Measurements from ENCODE around the gene APBA1.
"Not testable (repeated sequence)": the region's sequence is repeated elsewhere in the genome, so short reads cannot be mapped to it uniquely, and the experiment has no call there.

The APBA1 gene

GRCh38 chr9:69445251-69445650, 226.9 kb downstream of the APBA1 start:
- no peak for DNase-seq (ENCODE audit: low spot score)

DNA sequence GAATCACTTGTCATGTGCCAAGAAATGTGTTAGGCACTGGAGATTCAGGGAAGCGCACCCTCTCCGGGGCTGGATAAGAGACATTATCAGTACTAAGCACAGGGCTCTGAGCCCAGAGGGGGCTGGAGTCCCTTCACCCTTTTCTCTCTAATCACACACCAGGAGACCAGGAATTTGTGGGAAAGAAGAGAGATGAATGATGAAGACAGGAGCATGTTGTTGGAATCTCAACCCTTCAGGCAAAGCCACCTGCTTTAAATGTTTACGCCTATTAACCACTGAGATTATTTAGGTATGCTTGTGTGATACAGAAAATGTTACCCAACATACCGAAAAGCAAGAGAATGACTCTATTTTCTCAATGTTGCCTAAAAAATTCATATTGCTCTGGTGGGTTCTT, 227.4 kb downstream of the APBA1 start:
- no peak for DNase-seq (ENCODE audit: low spot score)

- no peak for DNase-seq (ENCODE audit: low spot score)
Observed at GRCh38 chr9:69444021-69444420, 228.2 kb downstream of the APBA1 start.

DNA sequence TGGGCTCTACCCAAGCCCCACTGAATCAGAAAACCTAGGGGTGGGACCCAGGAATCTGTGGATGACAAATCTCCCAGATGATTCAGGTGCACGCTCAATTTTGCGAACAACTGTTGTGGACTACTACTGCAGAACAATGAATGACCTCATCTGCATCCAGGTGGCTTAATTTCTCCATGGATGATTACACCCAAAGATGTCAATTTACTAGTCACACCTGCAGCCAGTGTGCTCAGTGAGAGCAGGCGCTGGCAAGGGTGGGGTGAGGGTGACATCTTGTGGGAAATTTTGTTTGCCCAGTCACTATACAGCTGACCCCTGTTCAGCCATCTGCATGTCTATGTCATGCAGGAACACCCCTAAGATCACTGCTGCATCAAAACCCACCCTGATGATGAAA, 229.0 kb downstream of the APBA1 start:
- DNase-seq (ENCODE audit: low spot score), result no peak

GRCh38 chr9:69442486-69442885, 229.7 kb downstream of the APBA1 start:
- DNase-seq (ENCODE audit: low spot score), result no peak

GRCh38 chr9:69440254-69440955, 231.8 kb downstream of the APBA1 start:
- DNase-seq (ENCODE audit: low spot score), result not testable (repeated sequence)

- DNase-seq (ENCODE audit: low spot score), result not testable (repeated sequence)
Observed at GRCh38 chr9:69439654-69440053, 232.5 kb downstream of the APBA1 start.

DNA sequence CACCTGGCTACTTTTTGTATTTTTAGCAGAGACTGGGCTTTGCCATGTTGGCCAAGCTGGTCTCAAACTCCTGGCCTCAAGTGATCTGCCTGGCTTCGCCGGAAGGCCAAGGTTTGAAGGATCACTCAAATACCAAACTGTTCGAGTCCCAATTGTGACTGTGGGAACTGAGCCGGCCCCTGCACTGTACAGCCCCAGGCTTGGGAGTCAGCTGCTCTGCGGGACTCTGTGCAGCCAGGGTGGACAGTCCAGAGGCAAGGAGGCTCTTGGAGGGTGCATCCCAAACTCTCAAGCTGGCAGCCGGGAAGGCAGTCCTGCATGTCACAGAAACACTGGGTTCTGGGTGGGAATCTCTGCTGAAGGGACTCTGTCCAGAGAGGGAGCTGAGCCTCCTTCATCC, 238.2 kb downstream of the APBA1 start:
- DNase-seq (ENCODE audit: low spot score), result no peak

- no peak for DNase-seq (ENCODE audit: low spot score)
Observed at GRCh38 chr9:69433392-69433791, 238.8 kb downstream of the APBA1 start.

- no peak for DNase-seq (ENCODE audit: low spot score)
Observed at GRCh38 chr9:69432623-69433022, 239.5 kb downstream of the APBA1 start.

- no peak for DNase-seq (ENCODE audit: low spot score)
Observed at GRCh38 chr9:69431777-69432176, 240.4 kb downstream of the APBA1 start.

DNA sequence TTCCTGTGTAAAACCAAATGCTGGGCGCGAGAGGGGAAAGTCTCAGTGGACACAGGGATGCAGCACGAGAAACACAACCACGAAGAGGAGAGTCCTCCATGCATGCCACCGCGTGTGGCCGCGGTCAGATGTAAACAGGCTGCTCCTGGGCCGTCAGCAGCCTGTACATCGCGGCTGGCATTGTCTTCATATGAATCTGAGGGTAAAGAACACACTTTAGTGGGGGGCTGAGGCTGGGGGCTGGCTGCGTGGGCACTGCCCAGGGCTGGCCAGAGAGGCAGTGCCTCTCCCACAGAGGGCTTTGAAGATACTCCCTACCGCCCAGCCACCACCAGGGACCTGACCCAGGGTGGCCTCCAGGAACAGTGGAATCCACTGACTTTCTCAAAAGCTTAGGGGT, 241.0 kb downstream of the APBA1 start:
- DNase-seq (ENCODE audit: low spot score), result no peak

GRCh38 chr9:69430206-69430605, 242.0 kb downstream of the APBA1 start:
- DNase-seq (ENCODE audit: low spot score), result no peak

DNA sequence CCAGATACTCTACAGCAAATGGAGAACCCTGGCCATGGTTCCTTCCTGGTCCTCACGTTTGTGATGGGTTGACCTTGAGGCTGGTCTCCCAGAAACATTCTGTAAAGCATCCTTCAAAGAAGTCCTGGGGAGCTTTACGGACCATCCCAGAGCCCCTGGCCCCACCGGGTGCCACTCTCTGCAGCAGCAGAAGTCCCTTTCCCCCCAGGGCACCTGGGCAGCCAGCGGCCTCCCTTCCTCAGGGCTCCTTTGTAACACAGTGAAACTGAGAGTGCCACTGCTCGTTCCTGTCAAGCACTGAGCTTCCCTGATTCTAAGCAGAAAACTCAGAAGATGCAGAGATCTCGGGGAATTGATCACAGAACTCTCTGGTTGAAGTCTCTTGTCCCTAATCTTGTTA, 242.9 kb downstream of the APBA1 start:
- DNase-seq (ENCODE audit: low spot score), result no peak

GRCh38 chr9:69428017-69428785, 244.0 kb downstream of the APBA1 start:
- no peak for DNase-seq (ENCODE audit: low spot score)

- DNase-seq (ENCODE audit: low spot score), result no peak
Observed at GRCh38 chr9:69427286-69427685, 244.9 kb downstream of the APBA1 start.

DNA sequence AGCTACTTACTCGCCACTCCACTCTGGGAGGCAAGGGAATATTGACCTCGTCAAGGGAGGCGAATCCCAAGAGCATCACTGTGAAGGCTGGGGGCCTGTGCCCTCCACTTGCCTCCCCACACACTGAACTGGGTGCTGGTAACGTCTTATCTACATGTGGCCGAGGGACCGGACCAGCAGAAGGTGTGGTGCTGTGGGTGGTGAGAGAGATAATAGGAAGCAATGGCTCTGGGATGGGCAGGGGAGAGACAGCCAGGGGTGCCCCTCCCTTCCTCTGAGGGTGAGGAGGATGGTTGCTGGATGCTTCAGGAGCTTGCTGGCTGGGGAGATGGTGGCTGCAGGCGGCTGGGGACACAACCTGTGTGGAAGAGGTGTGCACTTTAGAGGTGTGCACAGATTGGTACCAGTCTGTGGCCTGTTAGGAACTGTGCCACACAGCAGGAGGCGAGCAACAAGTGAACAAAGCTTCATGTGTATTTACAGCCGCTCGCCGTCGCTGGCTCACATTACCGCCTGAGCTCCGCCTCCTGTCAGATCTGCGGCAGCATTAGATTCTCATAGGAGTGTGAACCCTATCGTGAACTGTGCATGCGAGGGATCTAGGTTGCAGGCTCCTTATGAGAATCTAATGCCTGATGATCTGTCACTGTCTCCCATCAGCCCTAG, 246.9 kb downstream of the APBA1 start:
- DNase-seq (ENCODE audit: low spot score), result no peak

GRCh38 chr9:69421908-69422801, 250.0 kb downstream of the APBA1 start:
- DNase-seq (ENCODE audit: low spot score), result peak; percentile 78

DNA sequence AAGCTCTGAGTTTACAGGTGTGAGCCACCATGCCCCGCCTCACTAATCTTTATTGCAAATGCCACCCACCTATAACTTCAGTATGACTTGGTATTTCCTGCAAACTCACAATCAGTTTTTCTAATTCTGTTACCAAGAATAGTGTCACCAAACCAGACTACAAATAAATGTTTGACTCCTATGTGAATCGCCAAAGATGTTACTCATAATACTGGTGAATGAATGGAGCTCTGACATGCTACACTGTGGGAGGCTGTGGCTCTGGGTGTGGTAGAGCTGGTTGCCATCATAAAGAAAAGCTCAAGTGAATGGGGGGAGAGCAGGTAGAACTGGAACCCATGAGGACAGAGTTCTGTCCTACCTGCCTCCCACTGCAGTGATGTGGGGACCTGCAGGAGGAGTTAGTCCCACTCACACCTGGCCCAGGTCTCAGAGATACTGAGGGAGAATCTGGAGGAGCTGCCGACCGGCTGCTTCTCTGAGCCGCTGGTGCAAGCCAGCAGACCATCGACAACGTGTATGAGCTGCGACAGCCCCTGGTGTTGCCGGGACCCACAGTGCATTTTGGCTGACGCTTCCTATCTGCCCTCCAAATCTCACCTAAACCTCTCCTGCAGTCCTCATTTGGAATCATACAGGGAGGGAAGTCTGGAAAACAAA, 251.4 kb downstream of the APBA1 start:
- no peak for DNase-seq (ENCODE audit: low spot score)

- peak; percentile 82 for DNase-seq (ENCODE audit: low spot score)
Observed at GRCh38 chr9:69412741-69413150, 259.4 kb downstream of the APBA1 start.

Data from SK-N-DZ (cell line).